ENCODE data around the gene RFESD. TPM values are rescaled to one million over a fixed set of nuclear protein-coding genes. Genes with fewer than 3 reads are reported as not detected.

The RFESD gene
- total and polyA plus RNA-seq, 2 of the 13 experiments (the other 11 are each of a cell fraction or from before 2014, with no cell fraction given): 1.1 to 2.2 TPM

DNA sequence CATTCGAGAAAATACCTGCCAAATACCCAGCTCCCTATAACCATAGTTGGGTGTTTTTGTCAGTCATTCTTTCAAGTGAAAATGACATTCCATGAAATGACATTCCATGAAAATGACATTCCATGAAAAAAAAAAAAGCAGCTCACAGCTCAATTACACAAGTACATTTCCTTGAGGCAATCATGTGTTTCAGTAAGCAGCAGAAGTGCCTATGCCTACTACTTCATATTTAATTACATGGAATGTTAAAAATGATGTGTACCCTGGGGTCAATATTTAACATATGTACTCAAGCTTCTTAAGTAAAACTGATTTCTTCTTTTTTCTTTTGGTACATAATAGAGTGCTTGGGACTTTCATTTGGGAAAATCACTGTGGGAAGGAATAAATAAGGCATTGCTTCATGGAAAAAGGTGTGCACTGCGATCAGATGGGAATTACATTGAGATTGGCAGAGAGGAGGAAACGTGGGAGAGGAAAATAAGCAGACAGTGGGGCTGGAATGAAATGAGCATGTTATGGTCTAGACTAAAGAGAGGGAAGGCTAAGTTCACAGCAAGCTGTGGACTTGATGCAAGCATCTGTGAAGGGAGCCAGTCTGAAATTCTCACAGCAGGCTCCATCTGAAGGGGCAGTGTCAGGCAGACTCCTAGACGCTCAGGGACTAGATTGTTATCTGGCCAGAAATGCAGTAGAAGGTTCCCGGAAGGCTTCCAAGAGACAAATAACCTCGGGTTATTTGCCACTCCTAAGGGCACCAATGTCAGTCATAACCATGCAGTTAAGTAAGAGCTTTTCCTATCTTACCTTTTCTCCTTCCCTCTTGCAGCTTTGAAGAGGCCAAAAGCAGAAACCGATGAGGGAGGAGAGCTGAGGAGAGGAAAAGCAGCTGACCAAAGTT is 51.5 kb downstream of the RFESD start:
- Histone ChIP-seq H3K4me1 (ENCODE audit: insufficient read depth, low read length) (peaks cover 8% of the 10 kb centered on the region; the same call in 1 of the 2 replicates), H3K27ac (ENCODE audit: extremely low read length, insufficient read depth, low read length) (no peak overlapping the region), H2AFZ (ENCODE audit: low read length) (no peak overlapping the region), H3K36me3 (replicated peaks in 1 of 2; ENCODE audit: control insufficient read depth in 1 of 2, insufficient read depth in 2 of 2, low read length in 2 of 2) (no peaks in the 10 kb centered on the region), H4K20me1 (ENCODE audit: insufficient read depth, low read length) (no peaks in the 10 kb centered on the region), H3K79me2 (ENCODE audit: insufficient read depth, low read length) (no peaks in the 10 kb centered on the region), H3K4me3 (replicated peaks in 1 of 3; ENCODE audit: insufficient read depth in 1 of 3, low read depth in 2 of 3, low read length in 3 of 3) (no peak overlapping the region), H3K4me2 (ENCODE audit: low read depth, low read length) (no peak overlapping the region), H3K9ac (ENCODE audit: insufficient read depth, low read depth, low read length) (no peak overlapping the region), H3K9me3 (ENCODE audit: low read length) (no peaks in the 10 kb centered on the region), H3K27me3 (ENCODE audit: control insufficient read depth in 1 of 2, insufficient read depth in 2 of 2, low read length in 2 of 2) (peaks cover 0 to 5% of the 10 kb centered on the region in 2 experiments; a peak in 1 of 5 replicates)
- 23% methylated on average over 6 of the region's 7 CpGs for WGBS (ENCODE audit: low lambda C conversion rate)
- intact Hi-C loops (cut with micrococcal nuclease; ENCODE audit: unreplicated experiment) (no loop called here), in situ Hi-C loops (cut with HindIII; ENCODE audit: extremely low pct_ligation_motif_present, low pct_unique_long_range_greater_than_20kb) (no loop called here)
- DNase-seq (ENCODE audit: low spot score): no peak
- BruUV-seq (replicated peaks): no TSS peak
- ChIA-PET POLR2A (no interaction called here), CTCF (ENCODE audit: low intra/inter-chr PET ratio, low total read pairs) (no interaction called here)
- FAIRE-seq: no peak
- no peak for ATAC-seq
- TF ChIP-seq MIER3 (CRISPR knock-in tag; IDR thresholded peaks at IDR 0.05; ENCODE audit: borderline replicate concordance): no peak
- TF ChIP-seq NFIB (CRISPR knock-in tag; IDR thresholded peaks at IDR 0.05; ENCODE audit: borderline replicate concordance): no peak
- TF ChIP-seq FIP1L1 (IDR thresholded peaks at IDR 0.05; ENCODE audit: borderline replicate concordance, insufficient read depth, low read depth, low read length): no peak
- no peak for TF ChIP-seq ZBTB7A (CRISPR knock-in tag; IDR thresholded peaks at IDR 0.05)
- no peak for TF ChIP-seq NR1H2 (CRISPR knock-in tag; IDR thresholded peaks at IDR 0.05; ENCODE audit: borderline replicate concordance, low read depth)
- no peak for TF ChIP-seq NPAS2 (CRISPR knock-in tag; IDR thresholded peaks at IDR 0.05; ENCODE audit: borderline replicate concordance)
- no peak for TF ChIP-seq NONO (IDR thresholded peaks at IDR 0.05)
- no peak for TF ChIP-seq NONO (CRISPR knock-in tag; conservative IDR thresholded peaks at IDR 0.05)
- TF ChIP-seq ZNF644 (CRISPR knock-in tag; IDR thresholded peaks at IDR 0.05; ENCODE audit: low read depth): no peak
- TF ChIP-seq MEIS2 (CRISPR knock-in tag; IDR thresholded peaks at IDR 0.05): no peak
- TF ChIP-seq ZNF749 (CRISPR knock-in tag; IDR thresholded peaks at IDR 0.05; ENCODE audit: borderline replicate concordance): no peak
- no peak for TF ChIP-seq SNAPC5 (CRISPR knock-in tag; IDR thresholded peaks at IDR 0.05; ENCODE audit: borderline replicate concordance)
- TF ChIP-seq EP300 (IDR thresholded peaks at IDR 0.05; ENCODE audit: low read depth in 2 of 2, low read length in 2 of 2): no peak
- no peak for TF ChIP-seq EP300 (CRISPR knock-in tag; IDR thresholded peaks at IDR 0.05; ENCODE audit: borderline replicate concordance)
- no peak for TF ChIP-seq ATF3 (CRISPR knock-in tag; IDR thresholded peaks at IDR 0.05)
- no peak for TF ChIP-seq PHF5A (CRISPR knock-in tag; IDR thresholded peaks at IDR 0.05; ENCODE audit: low read depth, unreplicated experiment)
